D721Med (cell line): ENCODE results near the gene CCDC15.

Experiments
- DNase-seq: peaks from one replicate; pipeline ENCODE4 v3.0.0; 2011; ENCODE audit warnings: low spot score; ENCODE audit not compliant: insufficient read length
- FAIRE-seq: peaks from 2 replicates; lab custom pipeline; 2011; peaks lifted over from hg19 to GRCh38; lab: Jason Lieb, UNC
- TF ChIP-seq, protein P1 (sequence below): IDR thresholded peaks from 2 replicates; pipeline ENCODE4 v1.5.1; 2012; ENCODE audit warnings: mild to moderate bottlenecking, control low read depth; ENCODE audit not compliant: insufficient read depth; ENCODE audit errors: missing control alignments

CCDC15 gene

GRCh38 chr11:124978316-124978715 is 24.3 kb downstream of the CCDC15 start:
- DNase-seq (no peak), FAIRE-seq (no peak)
- TF ChIP-seq, protein P1, sequence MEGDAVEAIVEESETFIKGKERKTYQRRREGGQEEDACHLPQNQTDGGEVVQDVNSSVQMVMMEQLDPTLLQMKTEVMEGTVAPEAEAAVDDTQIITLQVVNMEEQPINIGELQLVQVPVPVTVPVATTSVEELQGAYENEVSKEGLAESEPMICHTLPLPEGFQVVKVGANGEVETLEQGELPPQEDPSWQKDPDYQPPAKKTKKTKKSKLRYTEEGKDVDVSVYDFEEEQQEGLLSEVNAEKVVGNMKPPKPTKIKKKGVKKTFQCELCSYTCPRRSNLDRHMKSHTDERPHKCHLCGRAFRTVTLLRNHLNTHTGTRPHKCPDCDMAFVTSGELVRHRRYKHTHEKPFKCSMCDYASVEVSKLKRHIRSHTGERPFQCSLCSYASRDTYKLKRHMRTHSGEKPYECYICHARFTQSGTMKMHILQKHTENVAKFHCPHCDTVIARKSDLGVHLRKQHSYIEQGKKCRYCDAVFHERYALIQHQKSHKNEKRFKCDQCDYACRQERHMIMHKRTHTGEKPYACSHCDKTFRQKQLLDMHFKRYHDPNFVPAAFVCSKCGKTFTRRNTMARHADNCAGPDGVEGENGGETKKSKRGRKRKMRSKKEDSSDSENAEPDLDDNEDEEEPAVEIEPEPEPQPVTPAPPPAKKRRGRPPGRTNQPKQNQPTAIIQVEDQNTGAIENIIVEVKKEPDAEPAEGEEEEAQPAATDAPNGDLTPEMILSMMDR = no peak

DNA sequence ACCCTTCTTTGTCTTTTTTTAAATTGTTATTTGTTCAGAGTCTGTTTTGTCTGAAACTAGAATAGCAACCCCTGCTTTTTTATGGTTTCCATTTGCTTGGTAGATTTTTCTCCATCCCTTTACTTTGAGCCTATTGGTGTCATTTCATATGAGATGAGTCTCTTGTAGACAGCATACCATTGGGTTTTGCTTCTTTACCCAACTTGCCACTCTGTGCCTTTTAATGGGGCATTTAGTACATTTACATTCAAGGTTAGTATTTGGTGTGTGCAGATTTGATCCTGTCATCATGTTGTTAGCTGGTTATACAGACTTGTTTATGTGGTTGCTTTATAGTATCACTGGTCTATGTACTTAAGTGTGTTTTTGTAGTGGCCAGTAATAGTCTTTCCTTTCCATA is 28.0 kb downstream of the CCDC15 start:
- TF ChIP-seq, protein P1 = no peak
- FAIRE-seq (no peak), DNase-seq (no peak)

GRCh38 chr11:124983674-124984511 is 29.9 kb downstream of the CCDC15 start:
- FAIRE-seq = no peak
- TF ChIP-seq, protein P1 = no peak
- DNase-seq = no peak

DNA sequence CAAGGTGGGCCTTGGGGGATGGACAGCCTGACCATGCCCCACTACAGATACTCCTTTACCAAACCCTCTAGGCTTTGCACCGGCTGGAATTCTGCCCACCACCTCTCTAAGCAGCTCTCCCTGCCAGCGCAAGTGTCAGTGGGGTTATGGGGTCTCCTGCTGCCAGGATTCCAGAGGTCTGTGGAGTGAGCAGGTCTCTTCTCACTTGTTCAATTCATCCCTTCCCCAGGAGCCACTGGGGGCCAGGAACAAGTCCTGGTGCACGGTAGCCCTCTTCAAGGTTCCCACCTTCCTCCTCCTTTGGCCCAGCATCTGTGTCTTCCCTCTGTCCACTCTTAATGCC is 30.5 kb downstream of the CCDC15 start:
- no peak for FAIRE-seq
- no peak for DNase-seq
- TF ChIP-seq, protein P1 = no peak

DNA sequence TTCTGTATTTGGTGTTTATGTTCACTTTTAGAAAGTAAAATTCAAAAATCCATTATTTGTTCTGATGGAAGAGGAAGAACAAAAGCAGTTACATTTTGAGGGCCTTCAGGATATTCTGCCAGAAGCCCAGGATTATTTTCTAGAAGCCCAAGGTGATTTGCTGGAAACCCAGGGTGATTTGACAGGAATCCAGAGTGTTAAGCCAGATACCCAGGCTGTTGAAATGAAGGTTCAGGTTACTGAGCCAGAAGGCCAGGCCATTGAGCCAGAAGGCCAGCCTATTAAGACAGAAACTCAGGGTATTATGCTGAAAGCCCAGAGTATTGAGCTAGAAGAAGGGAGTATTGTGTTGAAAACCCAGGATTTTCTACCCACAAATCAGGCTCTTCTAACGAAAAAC is 33.1 kb downstream of the CCDC15 start:
- no peak for FAIRE-seq
- DNase-seq = no peak
- TF ChIP-seq, protein P1 = no peak

- TF ChIP-seq, protein P1 = no peak
- FAIRE-seq (no peak), DNase-seq (no peak)
These were observed 34.1 kb downstream of the CCDC15 start for GRCh38 chr11:124988063-124988462.

- TF ChIP-seq, protein P1 = no peak
- DNase-seq = no peak
- FAIRE-seq = no peak
These were observed 47.2 kb downstream of the CCDC15 start for GRCh38 chr11:125001079-125001778.
